ENCODE data around the gene CCNG1.
"Not testable (repeated sequence)": the region's sequence is repeated elsewhere in the genome, so short reads cannot be mapped to it uniquely, and the experiment has no call there.

DNA sequence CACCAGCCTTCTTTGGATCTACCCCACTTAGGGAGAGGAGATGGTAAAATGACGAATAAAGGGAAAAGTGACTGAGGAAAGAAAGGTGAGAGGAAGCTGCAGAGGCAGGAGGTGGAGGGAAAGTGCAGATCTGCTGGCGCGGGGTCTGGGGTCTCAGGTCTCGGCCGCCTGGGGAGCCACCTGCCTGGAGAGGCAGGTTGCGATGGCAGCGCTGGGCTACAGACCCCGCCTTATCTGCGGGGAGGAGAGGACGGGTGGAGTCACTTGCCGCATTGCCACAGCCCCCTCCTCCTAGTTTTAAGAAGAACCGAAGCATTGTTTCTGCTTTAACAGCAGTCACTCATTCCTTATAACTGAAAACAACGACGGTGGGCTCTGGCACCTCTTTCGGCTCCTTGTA, 21.7 kb upstream of the CCNG1 start:
- TF ChIP-seq EZH2 (IDR thresholded peaks at IDR 0.05; ENCODE audit: borderline replicate concordance, low read depth, low read length, severe bottlenecking); CTCF (IDR thresholded peaks at IDR 0.05; ENCODE audit: borderline replicate concordance, extremely low read depth, low read length, poor library complexity, severe bottlenecking): not testable (repeated sequence)
